Neural cell (in vitro differentiated cells): ENCODE measurements around the gene LMOD2. TPM values are rescaled to one million over a fixed set of nuclear protein-coding genes. Genes with fewer than 3 reads are reported as not detected.

ENCODE experiments used
- H2AFZ ChIP-seq: fragments of 200-600, 300-800 bp; sonication (generic), shearing (Covaris generic); 2 replicates; pipeline ENCODE4 v1.6.0; 2014; ENCODE audit warnings: low read depth, mild to moderate bottlenecking, antibody characterized with exemption, low read length, moderate library complexity
- H3F3A ChIP-seq: fragments of 200-600 bp; shearing (Covaris generic); 2 replicates; pipeline ENCODE4 v1.6.1; 2016; ENCODE audit warnings: mild to moderate bottlenecking, moderate library complexity, mixed read lengths, antibody characterized with exemption, low read length; ENCODE audit not compliant: insufficient read depth, poor library complexity, severe bottlenecking
- H3K27ac ChIP-seq: fragments of 200-600, 300-800 bp; sonication (generic), shearing (Covaris generic); 2 replicates; pipeline ENCODE4 v1.5.1; 2014; ENCODE audit warnings: mild to moderate bottlenecking, low read length, moderate library complexity
- H3K27me3 ChIP-seq: fragments of 300-800, 200-600 bp; sonication (generic), shearing (Covaris generic); 2 replicates; pipeline ENCODE4 v1.6.0; 2014; ENCODE audit warnings: mild to moderate bottlenecking, low read depth, low read length, moderate library complexity; ENCODE audit not compliant: insufficient read depth
- H3K36me3 ChIP-seq: fragments of 300-800, 200-600 bp; sonication (generic), shearing (Covaris generic); 2 replicates; pipeline ENCODE4 v1.5.1; 2014; ENCODE audit warnings: mild to moderate bottlenecking, antibody characterized with exemption, low read length, moderate library complexity; ENCODE audit not compliant: insufficient read depth
- H3K4me2 ChIP-seq: fragments of 300-800, 200-600 bp; sonication (generic), shearing (Covaris generic); 2 replicates; pipeline ENCODE4 v1.6.0; 2014; ENCODE audit warnings: mild to moderate bottlenecking, low read length
- H3K4me3 ChIP-seq: fragments of 300-800, 200-600 bp; sonication (generic), shearing (Covaris generic); 2 replicates; pipeline ENCODE4 v1.5.1; 2014; ENCODE audit warnings: mild to moderate bottlenecking, low read length, moderate library complexity
- H3K79me2 ChIP-seq: fragments of 200-600 bp; shearing (Covaris generic); replicated peaks from 2 replicates; pipeline ENCODE4 v1.6.0; 2014; ENCODE audit warnings: mild to moderate bottlenecking, low read length, moderate library complexity; ENCODE audit not compliant: insufficient read depth
- H3K9ac ChIP-seq: fragments of 300-800, 200-600 bp; sonication (generic), shearing (Covaris generic); 2 replicates; pipeline ENCODE4 v1.6.1; 2016; ENCODE audit warnings: mild to moderate bottlenecking, low read length, mixed read lengths
- H3K9me2 ChIP-seq: fragments of 200-600 bp; shearing (Covaris generic); 2 replicates; pipeline ENCODE4 v1.6.1; 2016; ENCODE audit warnings: mild to moderate bottlenecking, low read length, mixed read lengths; ENCODE audit not compliant: insufficient read depth
- H3K9me3 ChIP-seq: fragments of 200-600, 300-800 bp; sonication (generic), shearing (Covaris generic); 2 replicates; pipeline ENCODE4 v1.6.1; 2016; ENCODE audit warnings: mild to moderate bottlenecking, mixed run types, low read length, moderate library complexity, mixed read lengths
- H4K20me1 ChIP-seq: fragments of 200-600 bp; shearing (Covaris generic); 2 replicates; pipeline ENCODE4 v1.6.1; 2016; ENCODE audit warnings: mild to moderate bottlenecking, mixed run types; ENCODE audit not compliant: insufficient read depth
- CTCF ChIP-seq: fragments of 450-650 bp; IDR thresholded peaks from 2 replicates; pipeline ENCODE4 v1.5.1; 2014; ENCODE audit warnings: antibody characterized with exemption, mild to moderate bottlenecking, moderate library complexity; ENCODE audit not compliant: poor library complexity, severe bottlenecking
- EP300 ChIP-seq: fragments of 450-650 bp; conservative IDR thresholded peaks from 2 replicates; pipeline ENCODE4 v1.6.1; 2014; ENCODE audit warnings: antibody characterized with exemption, mild to moderate bottlenecking, moderate library complexity; ENCODE audit not compliant: poor library complexity, severe bottlenecking
- EZH2 ChIP-seq: fragments of 200-600, 300-800 bp; shearing (Covaris generic), sonication (generic); IDR thresholded peaks from 2 replicates; pipeline ENCODE4 v1.6.1; 2014; ENCODE audit warnings: antibody characterized with exemption, low read length, borderline replicate concordance, mild to moderate bottlenecking; ENCODE audit not compliant: insufficient read depth, poor library complexity, severe bottlenecking
- MXI1 ChIP-seq: fragments of 450-650 bp; conservative IDR thresholded peaks from 2 replicates; pipeline ENCODE4 v1.6.1; 2014; ENCODE audit warnings: antibody characterized with exemption, mild to moderate bottlenecking; ENCODE audit not compliant: poor library complexity, severe bottlenecking
- POLR2AphosphoS5 ChIP-seq: IDR thresholded peaks from 2 replicates; pipeline ENCODE4 v1.6.1; 2012
- RAD21 ChIP-seq: fragments of 450-650 bp; conservative IDR thresholded peaks from 2 replicates; pipeline ENCODE4 v1.6.1; 2014; ENCODE audit warnings: antibody characterized with exemption, mild to moderate bottlenecking, moderate library complexity
- REST ChIP-seq: IDR thresholded peaks from 2 replicates; pipeline ENCODE4 v1.6.1; 2012; ENCODE audit warnings: borderline replicate concordance
- SMC3 ChIP-seq: fragments of 450-650 bp; conservative IDR thresholded peaks from 2 replicates; pipeline ENCODE4 v1.6.1; 2014; ENCODE audit warnings: antibody characterized with exemption, mild to moderate bottlenecking, moderate library complexity; ENCODE audit not compliant: poor library complexity
- TAF1 ChIP-seq: IDR thresholded peaks from 2 replicates; pipeline ENCODE4 v1.6.1; 2012; ENCODE audit warnings: low read depth
- polyA plus RNA-seq: library from polyadenylated mRNA; depleted of rRNA; stranded (reverse); fragments of >200 nt; gene quantifications from 2 replicates; pipeline ENCODE4 v1.2.3, GENCODE V29; 2014

Gene LMOD2
- polyA plus RNA-seq, 1 donor from 2014 or later, result not detected

- Histone ChIP-seq H3K27me3 (no peaks in the 10 kb centered on the region), H2AFZ (no peak overlapping the region), H3K36me3 (no peaks in the 10 kb centered on the region), H3K9me3 (no peaks in the 10 kb centered on the region), H3K9me2 (no peaks in the 10 kb centered on the region), H3K27ac (no peak overlapping the region), H3K4me2 (no peak overlapping the region), H3K9ac (no peak overlapping the region), H3K79me2 (no peaks in the 10 kb centered on the region), H3F3A (no peaks in the 10 kb centered on the region), H3K4me3 (no peak overlapping the region), H4K20me1 (no peaks in the 10 kb centered on the region)
- no peak for TF ChIP-seq CTCF
- TF ChIP-seq TAF1, result no peak
- TF ChIP-seq SMC3, result no peak
- TF ChIP-seq REST, result no peak
- TF ChIP-seq POLR2AphosphoS5, result no peak
- no peak for TF ChIP-seq EZH2
- no peak for TF ChIP-seq RAD21
- no peak for TF ChIP-seq MXI1
- TF ChIP-seq EP300, result no peak
Observed at GRCh38 chr7:123673137-123673732, 17.6 kb downstream of the LMOD2 start.

- Histone ChIP-seq H4K20me1 (no peaks in the 10 kb centered on the region), H3K36me3 (no peaks in the 10 kb centered on the region), H3K9ac (no peak overlapping the region), H3K27ac (no peak overlapping the region), H3K9me2 (no peaks in the 10 kb centered on the region), H3K4me2 (no peak overlapping the region), H3K9me3 (no peaks in the 10 kb centered on the region), H3K27me3 (no peaks in the 10 kb centered on the region), H2AFZ (no peak overlapping the region), H3K4me3 (no peak overlapping the region), H3F3A (no peaks in the 10 kb centered on the region), H3K79me2 (no peaks in the 10 kb centered on the region)
- no peak for TF ChIP-seq REST
- TF ChIP-seq TAF1, result no peak
- no peak for TF ChIP-seq CTCF
- no peak for TF ChIP-seq EZH2
- no peak for TF ChIP-seq RAD21
- TF ChIP-seq POLR2AphosphoS5, result no peak
- TF ChIP-seq MXI1, result no peak
- TF ChIP-seq SMC3, result no peak
- TF ChIP-seq EP300, result no peak
Observed at GRCh38 chr7:123673752-123674398, 18.2 kb downstream of the LMOD2 start.
